Lung (tissue), 10 donors: ENCODE results near the gene SELENOF. TPM values are rescaled to one million over a fixed set of nuclear protein-coding genes. Genes with fewer than 3 reads are reported as not detected.
"Not testable (repeated sequence)": the region's sequence is repeated elsewhere in the genome, so short reads cannot be mapped to it uniquely, and the experiment has no call there.

Experiments used
- ATAC-seq: fragments of 200-7000 bp; cut with Tn5 transposase; one replicate; pipeline ENCODE4 v1.9.1; 2020; ENCODE audit warnings: moderate number of reproducible peaks; ENCODE audit not compliant: insufficient read depth, low FRiP score
- DNase-seq, 3 donors: peaks; one replicate each; pipeline ENCODE4 v3.0.0-alpha.2; 2013 to 2017
- H3K27ac ChIP-seq, 2 donors: one replicate each; pipeline ENCODE4 v1.5.1; 2013; ENCODE audit warnings: mild to moderate bottlenecking in 2 of 2, moderate library complexity in 2 of 2, control low read depth in 1 of 2, inconsistent platforms in 1 of 2, low read depth in 1 of 2, low read length in 1 of 2
- H3K27me3 ChIP-seq, 3 donors: one replicate each; pipeline ENCODE4 v1.5.1; 2013; ENCODE audit warnings: low read length in 2 of 3; ENCODE audit not compliant: control insufficient read depth in 3 of 3, insufficient read depth in 3 of 3
- H3K36me3 ChIP-seq, 4 donors: one replicate each; pipeline ENCODE4 v1.5.1; 2013; ENCODE audit warnings: low read length in 4 of 4, mild to moderate bottlenecking in 1 of 4, moderate library complexity in 1 of 4; ENCODE audit not compliant: control insufficient read depth in 4 of 4, insufficient read depth in 4 of 4
- H3K4me1 ChIP-seq, 5 donors: one replicate each; pipeline ENCODE4 v1.5.1; 2013; ENCODE audit warnings: low read length in 5 of 5, mild to moderate bottlenecking in 2 of 5, moderate library complexity in 1 of 5; ENCODE audit not compliant: control insufficient read depth in 5 of 5, insufficient read depth in 5 of 5
- H3K4me3 ChIP-seq: one replicate; pipeline ENCODE4 v1.5.1; 2013; ENCODE audit warnings: mild to moderate bottlenecking, control low read depth, moderate library complexity
- H3K9ac ChIP-seq, 2 donors: one replicate each; pipeline ENCODE4 v1.5.1; 2013; ENCODE audit warnings: low read length in 2 of 2, control low read depth in 1 of 2; ENCODE audit not compliant: insufficient read depth in 1 of 2
- H3K9me3 ChIP-seq, 4 donors: one replicate each; pipeline ENCODE4 v1.5.1; 2013; ENCODE audit warnings: low read length in 3 of 4, mild to moderate bottlenecking in 1 of 4, moderate library complexity in 1 of 4; ENCODE audit not compliant: control insufficient read depth in 4 of 4, insufficient read depth in 3 of 4
- WGBS, 2 donors: extraction: QIAGEN DNeasy Blood & Tissue Kit; methylation state at CpG; one replicate each; pipeline ENCODE4 v1.1.7; 2013; 5-methylcytosine and 5-hydroxymethylcytosine counted together
- polyA plus RNA-seq, 2 donors: library from polyadenylated mRNA; stranded (reverse); fragments of 200-250 nt; gene quantifications; one replicate each; pipeline ENCODE4 v1.2.1, GENCODE V29; 2013
- total RNA-seq, 2 donors: library from RNA; depleted of rRNA in 1 of 2; stranded (reverse); fragments of >200 nt in 1 of 2; gene quantifications; one replicate each; pipeline ENCODE4 v1.2.1, GENCODE V29; 2014 to 2021
- donor health status: Bipolar disorder and iron deficiency.
- donor health status: healthy.
- donor health status: DM: yes; HTN: yes; CAD: no.

Gene SELENOF
- total and polyA plus RNA-seq, 4 donors = 132 to 240 (median 207) TPM

DNA sequence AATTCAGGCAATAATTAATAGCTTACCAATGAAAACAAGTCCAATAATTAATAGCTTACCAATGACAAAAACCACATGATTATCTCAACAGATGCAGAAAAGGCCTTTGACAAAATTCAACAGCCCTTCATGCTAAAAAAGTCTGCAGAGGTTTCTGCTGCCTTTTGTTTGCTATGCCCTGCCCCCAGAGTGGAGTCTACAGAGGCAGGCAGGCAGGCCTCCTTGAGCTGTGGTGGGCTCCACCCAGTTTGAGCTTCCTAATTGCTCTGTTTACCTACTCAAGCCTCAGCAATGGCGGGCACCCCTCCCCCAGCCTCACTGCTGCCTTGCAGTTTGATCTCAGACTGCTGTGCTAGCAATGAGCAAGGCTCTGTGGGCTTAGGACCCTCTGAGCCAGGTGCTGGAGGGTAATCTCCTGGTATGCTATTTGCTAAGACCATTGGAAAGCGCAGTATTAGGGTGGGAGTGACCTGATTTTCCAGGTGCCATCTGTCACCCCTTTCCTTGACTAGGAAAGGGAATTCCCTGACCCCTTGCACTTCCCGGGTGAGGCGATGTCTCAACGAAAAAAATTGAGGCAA is 96.6 kb downstream of the SELENOF start:
- not testable (repeated sequence) for H3K27ac ChIP-seq, H3K36me3 ChIP-seq, H3K4me1 ChIP-seq, H3K9me3 ChIP-seq, H3K9ac ChIP-seq, H3K4me3 ChIP-seq, H3K27me3 ChIP-seq, ATAC-seq, DNase-seq
- WGBS, 2 donors = 77 to 97% methylated on average over 4 to 5 of the region's 5 CpGs

DNA sequence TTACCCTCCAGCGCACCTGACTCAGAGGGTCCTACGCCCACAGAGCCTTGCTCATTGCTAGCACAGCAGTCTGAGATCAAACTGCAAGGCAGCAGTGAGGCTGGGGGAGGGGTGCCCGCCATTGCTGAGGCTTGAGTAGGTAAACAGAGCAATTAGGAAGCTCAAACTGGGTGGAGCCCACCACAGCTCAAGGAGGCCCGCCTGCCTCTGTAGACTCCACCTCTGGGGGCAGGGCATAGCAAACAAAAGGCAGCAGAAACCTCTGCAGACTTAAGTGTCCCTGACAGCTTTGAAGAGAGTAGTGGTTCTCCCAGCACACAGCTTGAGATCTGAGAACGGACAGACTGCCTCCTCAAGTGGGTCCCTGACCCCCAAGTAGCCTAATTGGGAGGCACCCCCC is 99.8 kb downstream of the SELENOF start:
- H3K27ac ChIP-seq, H3K9me3 ChIP-seq, H3K27me3 ChIP-seq, DNase-seq, H3K4me1 ChIP-seq, ATAC-seq, H3K4me3 ChIP-seq, H3K9ac ChIP-seq, H3K36me3 ChIP-seq: not testable (repeated sequence)
- 76 to 92% methylated on average over 4 of the region's 5 CpGs for WGBS, 2 donors

Other genes starting within 250 kb of the SELENOF start
- 10 to 100 TPM; 71.4 to 81.0 TPM for gene SH3GLB1, start 209.6 kb downstream of the SELENOF start, total RNA-seq
- gene SH3GLB1, start 209.6 kb downstream of the SELENOF start, polyA plus RNA-seq = 10 to 100 TPM; 26.9 to 67.5 TPM
- gene HS2ST1, start 509 bp upstream of the SELENOF start, total RNA-seq = 10 to 100 TPM; 21.3 to 45.3 TPM
- 10 to 100 TPM in 1 of 2 donors, 1 to 10 TPM in 1; 4.1 to 11.4 TPM for gene HS2ST1, start 509 bp upstream of the SELENOF start, polyA plus RNA-seq